GM19467 (cell line): Measurements from ENCODE around the gene PIM2.
"Not testable (repeated sequence)": the region's sequence is repeated elsewhere in the genome, so short reads cannot be mapped to it uniquely, and the experiment has no call there.

Experiments used
- ATAC-seq: cut with Tn5 transposase; IDR thresholded peaks from one replicate; pipeline ENCODE4 v1.9.1; 2021; ENCODE audit warnings: mild to moderate bottlenecking, moderate library complexity; ENCODE audit not compliant: unreplicated experiment

Gene PIM2

DNA sequence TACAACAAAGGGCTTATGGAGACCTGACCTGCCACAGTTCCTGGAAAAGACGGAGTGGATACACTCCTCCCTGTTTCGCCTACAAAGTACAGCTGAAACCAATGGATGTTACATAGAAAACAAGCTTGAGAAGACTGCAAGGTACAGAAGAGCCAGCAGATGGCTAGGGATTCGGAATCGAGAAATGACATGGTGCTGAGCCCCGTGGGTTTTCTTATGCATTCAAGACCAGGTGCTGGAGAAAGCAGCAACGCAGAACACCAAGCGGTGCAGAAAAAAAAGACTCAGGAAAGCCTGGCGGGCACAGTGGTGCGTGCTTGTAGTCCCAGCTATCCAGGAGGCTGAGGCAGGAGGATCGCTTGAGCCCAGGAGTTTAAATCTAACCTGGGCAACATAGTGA lies 35.1 kb downstream of the PIM2 start:
- no peak for ATAC-seq

- not testable (repeated sequence) for ATAC-seq
Measured at GRCh38 chrX:48876944-48877343, 41.9 kb downstream of the PIM2 start.

DNA sequence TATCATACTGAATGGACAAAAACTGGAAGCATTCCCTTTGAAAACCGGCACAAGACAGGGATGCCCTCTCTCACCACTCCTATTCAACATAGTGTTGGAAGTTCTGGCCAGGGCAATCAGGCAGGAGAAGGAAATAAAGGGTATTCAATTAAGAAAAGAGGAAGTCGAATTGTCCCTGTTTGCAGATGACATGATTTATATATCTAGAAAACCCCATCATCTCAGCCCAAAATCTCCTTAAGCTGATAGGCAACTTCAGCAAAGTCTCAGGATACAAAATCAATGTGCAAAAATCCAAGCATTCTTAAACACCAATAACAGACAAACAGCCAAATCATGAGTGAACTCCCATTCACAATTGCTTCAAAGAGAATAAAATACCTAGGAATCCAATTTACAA lies 46.8 kb downstream of the PIM2 start:
- ATAC-seq: not testable (repeated sequence)

GRCh38 chrX:48864210-48864609 lies 54.6 kb downstream of the PIM2 start:
- no peak for ATAC-seq
